GM10248 (cell line): Measurements from ENCODE around the gene DARS1.

Experiments used
- CTCF ChIA-PET: fragments of 300-600 bp; sonication (Branson Sonifier 250); formaldehyde crosslinking; extraction: SDS; loops from one replicate; lab custom pipeline; 2021; ENCODE audit warnings: antibody characterized with exemption; lab: Yijun Ruan, JAX
- POLR2A ChIA-PET: fragments of 350-650 bp; sonication (Branson Sonifier 250); formaldehyde crosslinking; extraction: SDS; loops from one replicate; lab custom pipeline; 2020; ENCODE audit warnings: antibody characterized with exemption; lab: Yijun Ruan, JAX
- DNase-seq: peaks from one replicate; pipeline ENCODE4 v3.0.0; 2012; ENCODE audit errors: extremely low spot score
- CTCF ChIP-seq: IDR thresholded peaks from 2 replicates; pipeline ENCODE4 v1.5.1; 2012; ENCODE audit warnings: mild to moderate bottlenecking, low read depth; ENCODE audit errors: extremely low read depth, missing control alignments, control extremely low read depth

Gene DARS1

GRCh38 chr2:135948642-135949355 is 36.6 kb downstream of the DARS1 start:
- no peak for TF ChIP-seq CTCF
- DNase-seq = peak; percentile 29
- POLR2A ChIA-PET = no interaction called here
- CTCF ChIA-PET = interaction anchor here (1.0 to 1.1 kb wide), 2 partner anchors 30 to 436 kb away, joined by 3 read pairs; no protein-coding TSS in a partner anchor

- POLR2A ChIA-PET = no interaction called here
- TF ChIP-seq CTCF = no peak
- CTCF ChIA-PET = interaction anchor here (1.0 to 1.6 kb wide), 5 partner anchors 11 to 436 kb away, joined by 3 to 9 read pairs (median 3); no protein-coding TSS in a partner anchor
- DNase-seq = no peak
These were observed 37.3 kb downstream of the DARS1 start for GRCh38 chr2:135948141-135948540.

- no peak for DNase-seq
- POLR2A ChIA-PET = no interaction called here
- TF ChIP-seq CTCF = no peak
- CTCF ChIA-PET = interaction anchor here (1.0 to 1.6 kb wide), 5 partner anchors 9 to 260 kb away, joined by 3 to 9 read pairs (median 3); no protein-coding TSS in a partner anchor
These were observed 37.9 kb downstream of the DARS1 start for GRCh38 chr2:135947483-135947882.

GRCh38 chr2:135945526-135945925 is 39.9 kb downstream of the DARS1 start:
- ChIA-PET POLR2A (no interaction called here), CTCF (no interaction called here)

GRCh38 chr2:135944625-135945024 is 40.8 kb downstream of the DARS1 start:
- POLR2A ChIA-PET = no interaction called here
- CTCF ChIA-PET = interaction anchor here (1.5 kb wide), 1 partner anchor 10 kb away, joined by 5 read pairs; no protein-coding TSS in a partner anchor
- no peak for DNase-seq
- no peak for TF ChIP-seq CTCF

More at GRCh38 chr2:135945526-135945925, 39.9 kb downstream of the DARS1 start:
- DNase-seq = no peak
- no peak for TF ChIP-seq CTCF

GRCh38 chr2:135942936-135943688 is 42.3 kb downstream of the DARS1 start:
- CTCF ChIA-PET = interaction anchor here (0.9 to 1.5 kb wide), 4 partner anchors 10 to 436 kb away, joined by 3 to 5 read pairs (median 4); no protein-coding TSS in a partner anchor
- POLR2A ChIA-PET = no interaction called here
- DNase-seq = no peak
- no peak for TF ChIP-seq CTCF
